Liver (tissue), 3 donors: Measurements from ENCODE around the gene VPS37B.

Experiments
- CTCF ChIP-seq: fragments of 150-350 bp; IDR thresholded peaks from 2 replicates; pipeline ENCODE4 v1.5.1; 2017; ENCODE audit warnings: improper control_type of control experiment, low read depth, low read length; ENCODE audit not compliant: missing input control
- EGR1 ChIP-seq, 2 donors: IDR thresholded peaks; 2 replicates each; pipeline ENCODE4 v1.6.1; 2016 to 2018; ENCODE audit warnings: antibody characterized with exemption in 2 of 2, low read depth in 2 of 2
- FOXA1 ChIP-seq: IDR thresholded peaks from 2 replicates; pipeline ENCODE4 v1.6.1; 2016; ENCODE audit warnings: antibody characterized with exemption
- HNF4G ChIP-seq: IDR thresholded peaks from 2 replicates; pipeline ENCODE4 v1.6.1; 2016; ENCODE audit warnings: antibody characterized with exemption
- JUND ChIP-seq, 2 donors: IDR thresholded peaks; 2 replicates each; pipeline ENCODE4 v1.6.1; 2016; ENCODE audit warnings: antibody characterized with exemption in 2 of 2
- NR2F2 ChIP-seq: IDR thresholded peaks from 2 replicates; pipeline ENCODE4 v1.6.1; 2016; ENCODE audit warnings: antibody characterized with exemption
- RAD21 ChIP-seq, 2 donors: IDR thresholded peaks; 2 replicates each; pipeline ENCODE4 v1.6.1; 2016; ENCODE audit warnings: antibody characterized with exemption in 2 of 2, mild to moderate bottlenecking in 2 of 2
- RXRA ChIP-seq, 2 donors: IDR thresholded peaks; 2 replicates each; pipeline ENCODE4 v1.6.1; 2017 to 2018; ENCODE audit warnings: antibody characterized with exemption in 2 of 2, mild to moderate bottlenecking in 1 of 2
- SP1 ChIP-seq: IDR thresholded peaks from 2 replicates; pipeline ENCODE4 v1.6.1; 2018; ENCODE audit warnings: antibody characterized with exemption, mild to moderate bottlenecking
- TAF1 ChIP-seq: conservative IDR thresholded peaks from 2 replicates; pipeline ENCODE4 v1.6.1; 2016; ENCODE audit warnings: antibody characterized with exemption, mild to moderate bottlenecking
- YY1 ChIP-seq: IDR thresholded peaks from 2 replicates; pipeline ENCODE4 v1.6.1; 2016; ENCODE audit warnings: antibody characterized with exemption, mild to moderate bottlenecking
- ZBTB33 ChIP-seq: IDR thresholded peaks from 2 replicates; pipeline ENCODE4 v1.6.1; 2016; ENCODE audit warnings: antibody characterized with exemption
- TF ChIP-seq, protein P1 (sequence below): IDR thresholded peaks from 2 replicates; pipeline ENCODE4 v1.6.1; 2016; ENCODE audit warnings: antibody characterized with exemption, mild to moderate bottlenecking
- TF ChIP-seq, protein P2 (sequence below): IDR thresholded peaks from 2 replicates; pipeline ENCODE4 v1.6.1; 2016; ENCODE audit warnings: antibody characterized with exemption
- donor health status: healthy.
- donor health status: healthy.

DNA sequence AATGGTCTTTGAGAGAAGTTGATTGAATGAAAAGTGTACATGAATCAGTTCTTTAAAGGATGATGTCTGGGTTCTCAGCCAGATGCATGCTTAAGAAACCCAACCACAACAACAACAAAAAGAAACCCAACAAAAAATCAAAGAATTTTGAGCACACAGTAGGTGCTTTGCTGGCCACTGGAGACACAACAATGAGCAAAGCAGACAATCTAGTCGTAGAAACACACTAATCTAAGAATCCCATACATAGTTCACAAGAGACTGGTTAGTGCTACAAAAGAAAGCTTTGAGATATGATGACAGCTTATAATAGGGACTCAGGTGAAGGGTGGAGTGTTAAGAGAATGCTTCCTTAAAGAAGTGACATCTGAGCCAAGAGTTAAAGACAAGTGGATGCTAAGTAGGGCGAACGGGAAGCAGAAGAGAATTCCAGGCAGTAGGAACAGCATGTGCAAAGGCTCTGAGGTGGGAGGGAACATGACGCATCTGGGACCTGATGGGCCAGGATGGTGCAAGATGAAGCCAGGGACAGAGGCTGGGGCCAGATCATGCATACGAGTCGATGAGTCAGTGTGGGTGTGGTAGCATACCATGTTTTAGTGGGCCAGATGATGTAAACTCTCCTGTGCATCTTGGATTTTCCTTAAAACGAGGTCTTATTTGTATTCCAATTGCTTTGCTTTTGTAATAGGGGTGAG, 65.3 kb downstream of the VPS37B start:
- TF ChIP-seq CTCF, result no peak
- TF ChIP-seq TAF1, result no peak
- TF ChIP-seq YY1, result no peak
- TF ChIP-seq, protein P1, sequence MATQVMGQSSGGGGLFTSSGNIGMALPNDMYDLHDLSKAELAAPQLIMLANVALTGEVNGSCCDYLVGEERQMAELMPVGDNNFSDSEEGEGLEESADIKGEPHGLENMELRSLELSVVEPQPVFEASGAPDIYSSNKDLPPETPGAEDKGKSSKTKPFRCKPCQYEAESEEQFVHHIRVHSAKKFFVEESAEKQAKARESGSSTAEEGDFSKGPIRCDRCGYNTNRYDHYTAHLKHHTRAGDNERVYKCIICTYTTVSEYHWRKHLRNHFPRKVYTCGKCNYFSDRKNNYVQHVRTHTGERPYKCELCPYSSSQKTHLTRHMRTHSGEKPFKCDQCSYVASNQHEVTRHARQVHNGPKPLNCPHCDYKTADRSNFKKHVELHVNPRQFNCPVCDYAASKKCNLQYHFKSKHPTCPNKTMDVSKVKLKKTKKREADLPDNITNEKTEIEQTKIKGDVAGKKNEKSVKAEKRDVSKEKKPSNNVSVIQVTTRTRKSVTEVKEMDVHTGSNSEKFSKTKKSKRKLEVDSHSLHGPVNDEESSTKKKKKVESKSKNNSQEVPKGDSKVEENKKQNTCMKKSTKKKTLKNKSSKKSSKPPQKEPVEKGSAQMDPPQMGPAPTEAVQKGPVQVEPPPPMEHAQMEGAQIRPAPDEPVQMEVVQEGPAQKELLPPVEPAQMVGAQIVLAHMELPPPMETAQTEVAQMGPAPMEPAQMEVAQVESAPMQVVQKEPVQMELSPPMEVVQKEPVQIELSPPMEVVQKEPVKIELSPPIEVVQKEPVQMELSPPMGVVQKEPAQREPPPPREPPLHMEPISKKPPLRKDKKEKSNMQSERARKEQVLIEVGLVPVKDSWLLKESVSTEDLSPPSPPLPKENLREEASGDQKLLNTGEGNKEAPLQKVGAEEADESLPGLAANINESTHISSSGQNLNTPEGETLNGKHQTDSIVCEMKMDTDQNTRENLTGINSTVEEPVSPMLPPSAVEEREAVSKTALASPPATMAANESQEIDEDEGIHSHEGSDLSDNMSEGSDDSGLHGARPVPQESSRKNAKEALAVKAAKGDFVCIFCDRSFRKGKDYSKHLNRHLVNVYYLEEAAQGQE, result no peak
- TF ChIP-seq NR2F2, result no peak
- TF ChIP-seq HNF4G, result no peak
- no peak for TF ChIP-seq ZBTB33
- no peak for TF ChIP-seq RAD21 (IDR thresholded peaks at IDR 0.05)
- TF ChIP-seq EGR1 (IDR thresholded peaks at IDR 0.05; ENCODE audit: low read depth in 2 of 2), result no peak
- TF ChIP-seq, protein P2, sequence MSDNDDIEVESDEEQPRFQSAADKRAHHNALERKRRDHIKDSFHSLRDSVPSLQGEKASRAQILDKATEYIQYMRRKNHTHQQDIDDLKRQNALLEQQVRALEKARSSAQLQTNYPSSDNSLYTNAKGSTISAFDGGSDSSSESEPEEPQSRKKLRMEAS, result no peak
- no peak for TF ChIP-seq RXRA (IDR thresholded peaks at IDR 0.05)
- no peak for TF ChIP-seq FOXA1
- no peak for TF ChIP-seq JUND (IDR thresholded peaks at IDR 0.05)
- TF ChIP-seq SP1, result no peak
